Astrocyte (in vitro differentiated cells and primary cell): ENCODE measurements around the gene DSP.

Experiments
- EZH2 ChIP-seq: IDR thresholded peaks from 2 replicates; pipeline ENCODE4 v1.6.1; 2012; ENCODE audit warnings: mild to moderate bottlenecking, low read length, inconsistent platforms; ENCODE audit not compliant: insufficient read depth
- TF ChIP-seq, protein P1 (sequence below): IDR thresholded peaks from 2 replicates; pipeline ENCODE4 v1.5.1; 2011; ENCODE audit warnings: low read depth, mild to moderate bottlenecking, inconsistent platforms, low read length, moderate library complexity; ENCODE audit not compliant: insufficient read depth

GRCh38 chr6:7604003-7604402 lies 62.5 kb downstream of the DSP start:
- TF ChIP-seq, protein P1, sequence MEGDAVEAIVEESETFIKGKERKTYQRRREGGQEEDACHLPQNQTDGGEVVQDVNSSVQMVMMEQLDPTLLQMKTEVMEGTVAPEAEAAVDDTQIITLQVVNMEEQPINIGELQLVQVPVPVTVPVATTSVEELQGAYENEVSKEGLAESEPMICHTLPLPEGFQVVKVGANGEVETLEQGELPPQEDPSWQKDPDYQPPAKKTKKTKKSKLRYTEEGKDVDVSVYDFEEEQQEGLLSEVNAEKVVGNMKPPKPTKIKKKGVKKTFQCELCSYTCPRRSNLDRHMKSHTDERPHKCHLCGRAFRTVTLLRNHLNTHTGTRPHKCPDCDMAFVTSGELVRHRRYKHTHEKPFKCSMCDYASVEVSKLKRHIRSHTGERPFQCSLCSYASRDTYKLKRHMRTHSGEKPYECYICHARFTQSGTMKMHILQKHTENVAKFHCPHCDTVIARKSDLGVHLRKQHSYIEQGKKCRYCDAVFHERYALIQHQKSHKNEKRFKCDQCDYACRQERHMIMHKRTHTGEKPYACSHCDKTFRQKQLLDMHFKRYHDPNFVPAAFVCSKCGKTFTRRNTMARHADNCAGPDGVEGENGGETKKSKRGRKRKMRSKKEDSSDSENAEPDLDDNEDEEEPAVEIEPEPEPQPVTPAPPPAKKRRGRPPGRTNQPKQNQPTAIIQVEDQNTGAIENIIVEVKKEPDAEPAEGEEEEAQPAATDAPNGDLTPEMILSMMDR = no peak
- TF ChIP-seq EZH2 = no peak
